Islet of Langerhans (tissue), 1 donor: Measurements from ENCODE around the gene DHRS12.

ENCODE experiments used
- FAIRE-seq: peaks from one replicate; lab custom pipeline; 2011; peaks lifted over from hg19 to GRCh38; lab: Jason Lieb, UNC

The DHRS12 gene

DNA sequence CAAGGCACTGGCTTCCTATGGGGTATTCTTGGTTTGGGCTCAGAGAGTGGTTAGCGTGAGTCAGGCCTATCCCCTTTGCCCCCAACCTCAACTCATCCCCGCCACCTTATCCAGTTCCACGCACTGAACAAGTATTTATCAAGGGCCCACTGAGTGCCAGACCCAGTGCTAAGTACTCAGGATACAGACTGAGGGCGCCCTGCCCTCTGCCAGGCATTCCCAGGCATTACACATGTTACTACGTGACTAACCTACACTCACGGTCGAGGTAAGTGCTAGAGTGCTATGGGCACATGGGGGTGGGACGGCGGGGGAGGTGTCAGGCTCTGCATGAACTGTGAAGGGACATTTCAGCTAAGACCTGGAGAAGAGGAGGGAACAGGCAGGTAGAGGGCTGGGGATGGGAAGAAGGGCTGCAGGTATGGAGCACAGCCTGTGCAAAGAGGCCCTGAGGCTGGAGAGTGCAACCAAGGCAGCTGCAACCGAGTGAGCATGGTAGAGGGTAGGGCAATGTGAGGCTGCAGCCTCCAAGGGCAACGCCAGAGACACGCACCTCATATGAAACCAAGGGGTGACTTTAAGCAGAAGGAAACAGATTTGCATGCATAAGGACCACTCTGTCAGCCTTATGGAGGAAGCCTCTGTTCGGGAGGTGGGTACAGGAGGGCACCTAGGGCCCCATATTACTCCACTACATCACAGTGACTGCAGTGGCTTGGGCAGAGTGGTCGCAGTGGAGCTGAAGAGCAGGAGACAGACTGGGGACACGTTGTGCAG is 22.5 kb downstream of the DHRS12 start:
- FAIRE-seq: no peak

DNA sequence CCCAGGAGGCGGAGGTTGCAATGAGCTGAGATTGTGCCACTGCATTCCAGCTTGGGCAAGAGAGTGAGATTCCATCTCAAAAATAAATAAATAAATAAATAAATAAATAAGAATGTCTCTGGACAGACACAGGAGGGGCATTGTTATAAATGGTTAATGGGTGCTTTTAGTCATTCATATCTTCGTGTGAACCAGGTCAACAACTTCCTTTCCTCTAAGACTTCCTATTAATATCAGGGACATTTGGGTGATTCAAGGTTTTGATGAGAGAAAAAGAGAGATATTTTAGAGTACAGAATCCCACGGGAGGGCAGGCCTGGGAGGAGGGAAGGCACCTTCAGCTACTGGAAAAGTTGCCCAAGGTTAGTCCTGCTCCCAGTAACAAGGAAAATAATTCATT is 23.9 kb downstream of the DHRS12 start:
- FAIRE-seq: no peak

- FAIRE-seq: no peak
Observed at GRCh38 chr13:51778392-51778791, 25.6 kb downstream of the DHRS12 start.

- no peak for FAIRE-seq
Observed at GRCh38 chr13:51777921-51778320, 26.0 kb downstream of the DHRS12 start.

GRCh38 chr13:51776179-51776578 is 27.8 kb downstream of the DHRS12 start:
- no peak for FAIRE-seq

DNA sequence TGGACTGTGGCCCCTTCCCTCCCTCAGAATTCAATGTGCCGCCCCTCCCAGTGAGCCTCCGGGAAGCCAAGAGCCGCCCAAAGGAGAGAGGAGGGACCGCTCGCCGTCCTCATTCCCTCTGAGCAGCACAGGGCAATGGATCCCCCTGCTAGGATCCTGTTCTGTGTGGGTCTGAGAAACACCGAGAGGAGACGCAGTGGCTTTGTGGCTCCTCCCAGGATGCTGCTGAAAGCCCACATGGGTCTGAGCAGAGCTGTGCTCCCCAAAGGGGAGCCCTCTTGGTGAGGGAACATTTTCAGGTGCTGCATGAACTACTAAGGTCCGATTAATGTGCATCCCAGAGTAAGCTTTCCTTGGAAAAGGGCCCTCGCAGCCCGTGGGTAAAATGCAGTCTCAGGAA is 30.4 kb downstream of the DHRS12 start:
- no peak for FAIRE-seq

DNA sequence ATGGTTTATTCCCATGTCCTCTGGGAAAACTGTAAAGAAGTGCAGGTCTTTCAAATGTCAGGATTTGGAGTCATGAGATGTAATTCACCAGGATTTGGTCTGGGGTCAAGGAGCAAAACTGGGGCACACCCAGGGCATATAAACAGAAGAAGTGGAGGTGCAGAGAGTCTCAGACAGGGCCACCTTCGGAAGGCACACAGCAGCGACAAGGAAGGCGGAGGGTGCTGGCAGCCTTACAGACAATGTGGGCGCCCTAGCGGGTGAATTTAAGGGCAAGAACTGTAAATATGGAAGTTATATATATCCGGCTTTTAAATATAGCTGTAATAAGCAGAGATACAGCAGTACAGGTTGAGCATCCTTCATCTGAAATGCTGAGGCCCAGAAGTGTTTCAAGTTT is 31.2 kb downstream of the DHRS12 start:
- FAIRE-seq: no peak

- no peak for FAIRE-seq
Observed at GRCh38 chr13:51772105-51772455, 31.9 kb downstream of the DHRS12 start.

DNA sequence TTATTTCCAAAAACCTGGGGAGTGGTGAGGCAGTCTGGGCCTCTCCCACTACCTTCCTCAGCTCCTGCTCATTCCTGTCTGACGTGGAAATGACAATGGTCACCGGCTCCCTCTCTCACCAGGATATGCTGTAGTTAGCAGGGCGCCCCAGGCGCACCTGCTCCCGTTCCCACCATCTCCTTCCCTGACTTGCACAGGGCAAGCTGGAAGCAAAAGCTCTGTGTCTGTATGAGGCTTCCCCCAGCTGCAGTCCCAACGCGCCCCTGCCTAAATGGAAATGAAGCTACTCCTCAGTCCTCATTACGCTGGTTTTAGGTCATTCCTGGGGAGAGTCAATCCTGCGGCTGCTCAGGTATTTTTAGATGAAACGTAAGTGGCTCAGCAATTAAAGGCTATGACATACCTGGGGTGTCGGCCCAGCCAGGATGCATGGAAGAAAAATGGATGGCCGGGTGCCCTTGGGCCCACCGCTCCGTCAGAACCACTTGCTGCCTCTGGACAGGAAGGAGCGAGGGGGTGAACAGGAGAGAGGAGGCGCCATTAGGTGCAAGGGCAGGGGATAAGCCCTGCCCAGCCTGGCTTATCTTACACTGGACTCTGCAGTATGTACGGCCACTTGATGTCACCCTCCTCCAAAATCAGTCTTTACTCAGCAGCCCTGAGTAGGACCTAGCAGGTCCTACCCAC is 32.4 kb downstream of the DHRS12 start:
- no peak for FAIRE-seq

DNA sequence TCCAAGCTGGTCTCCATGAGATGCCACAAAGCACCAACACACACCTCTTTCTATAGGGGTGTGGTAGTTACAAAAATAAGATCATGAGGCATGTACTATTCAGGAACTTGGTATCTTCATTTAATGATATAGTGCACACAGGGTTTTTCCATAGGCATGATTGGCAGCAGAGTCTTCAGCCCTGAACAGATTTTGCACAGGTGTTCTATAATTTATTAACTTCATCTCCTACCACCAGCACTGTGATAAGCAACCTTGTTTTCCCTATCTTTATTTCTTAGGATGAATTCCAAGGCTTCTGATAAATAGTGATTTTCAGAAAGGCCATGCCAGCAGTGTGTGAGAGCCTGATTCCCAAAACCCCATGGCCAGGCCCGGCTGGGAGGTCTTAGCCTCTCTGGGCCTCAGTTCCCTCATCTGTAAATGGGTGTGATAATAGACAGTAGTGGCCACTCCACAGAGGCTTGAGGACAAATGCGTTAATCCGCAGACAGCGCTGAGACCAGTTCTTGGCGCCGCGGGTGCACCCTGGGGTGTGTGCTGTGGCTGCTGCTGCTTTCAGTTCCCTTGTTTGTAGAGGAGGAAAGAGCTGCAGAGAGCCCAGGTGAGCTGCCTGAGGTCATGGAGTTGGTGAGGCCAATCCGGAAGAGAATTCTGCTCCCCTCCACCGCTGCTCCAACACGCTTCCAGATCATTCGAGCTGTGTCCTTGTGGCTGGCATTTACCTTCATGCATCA is 33.1 kb downstream of the DHRS12 start:
- no peak for FAIRE-seq

DNA sequence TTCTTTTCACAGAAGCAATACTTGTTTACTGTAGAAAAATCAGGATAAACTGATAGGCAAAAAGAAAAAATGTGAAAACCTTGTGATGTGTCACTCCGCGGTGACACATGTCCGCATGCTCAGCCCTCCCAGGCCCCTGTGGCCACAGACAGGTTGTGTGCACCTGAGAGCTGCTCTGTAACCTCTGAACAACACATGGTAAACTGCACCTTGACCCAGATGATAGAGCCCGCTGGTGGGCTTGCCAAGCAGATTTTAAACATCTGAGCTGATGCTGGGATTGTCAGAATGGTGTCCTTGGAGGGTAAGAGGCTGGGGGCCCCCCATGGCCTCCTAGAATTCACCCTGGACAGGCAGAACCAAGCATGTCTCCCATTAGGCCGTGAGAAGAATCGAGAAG is 33.8 kb downstream of the DHRS12 start:
- no peak for FAIRE-seq

DNA sequence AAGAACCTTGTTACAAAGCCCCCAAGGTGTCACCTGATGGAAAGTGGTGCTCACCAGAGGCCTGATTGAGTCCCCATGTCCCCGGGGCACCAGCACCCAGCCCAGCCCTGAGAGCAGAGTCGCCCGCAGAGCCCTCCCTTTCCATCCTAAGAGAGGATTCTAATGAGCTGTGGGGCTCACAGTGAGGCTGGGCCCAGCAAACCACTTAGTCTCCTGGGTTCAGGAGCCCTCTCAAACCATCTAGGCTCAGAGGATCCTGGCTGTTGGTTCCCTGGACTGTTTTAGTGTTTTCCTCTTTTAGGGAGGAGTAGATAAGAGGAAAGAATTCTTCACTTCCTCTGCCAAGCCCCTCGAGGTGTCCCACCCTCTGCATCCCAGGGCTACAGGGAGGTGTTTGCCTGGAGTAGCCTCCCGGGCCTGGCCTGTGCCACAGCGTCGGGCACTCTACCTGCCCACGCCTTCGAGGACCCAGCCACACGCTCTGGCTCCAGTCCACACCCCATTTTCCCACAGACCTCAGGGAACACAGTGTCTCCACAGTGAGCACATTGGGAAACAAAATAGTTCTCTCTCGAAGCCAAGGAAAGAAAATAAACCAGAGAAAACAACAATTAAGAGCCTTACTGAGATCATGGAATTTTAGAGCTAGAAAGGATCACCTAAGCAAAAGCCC is 34.4 kb downstream of the DHRS12 start:
- no peak for FAIRE-seq

DNA sequence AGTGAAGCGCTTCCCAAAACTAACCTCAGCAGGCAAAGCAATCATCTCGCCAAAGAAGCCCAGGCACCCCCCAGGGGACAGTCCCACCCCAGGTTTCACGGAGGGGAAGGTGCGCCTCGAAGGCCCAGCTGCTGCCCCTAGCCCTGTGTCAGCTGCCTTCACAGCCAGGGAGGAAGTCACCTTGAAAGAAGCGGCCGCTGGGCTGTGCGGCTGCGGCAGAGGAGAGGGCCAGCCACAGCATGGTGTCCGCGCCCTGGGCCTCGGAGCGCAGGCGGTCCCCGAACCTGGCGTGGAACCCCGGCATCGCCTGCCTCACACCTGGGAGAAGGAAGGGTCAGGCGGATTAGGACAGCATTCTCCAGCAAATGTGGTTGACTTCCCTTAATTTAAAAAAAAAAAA is 35.0 kb downstream of the DHRS12 start:
- no peak for FAIRE-seq

DNA sequence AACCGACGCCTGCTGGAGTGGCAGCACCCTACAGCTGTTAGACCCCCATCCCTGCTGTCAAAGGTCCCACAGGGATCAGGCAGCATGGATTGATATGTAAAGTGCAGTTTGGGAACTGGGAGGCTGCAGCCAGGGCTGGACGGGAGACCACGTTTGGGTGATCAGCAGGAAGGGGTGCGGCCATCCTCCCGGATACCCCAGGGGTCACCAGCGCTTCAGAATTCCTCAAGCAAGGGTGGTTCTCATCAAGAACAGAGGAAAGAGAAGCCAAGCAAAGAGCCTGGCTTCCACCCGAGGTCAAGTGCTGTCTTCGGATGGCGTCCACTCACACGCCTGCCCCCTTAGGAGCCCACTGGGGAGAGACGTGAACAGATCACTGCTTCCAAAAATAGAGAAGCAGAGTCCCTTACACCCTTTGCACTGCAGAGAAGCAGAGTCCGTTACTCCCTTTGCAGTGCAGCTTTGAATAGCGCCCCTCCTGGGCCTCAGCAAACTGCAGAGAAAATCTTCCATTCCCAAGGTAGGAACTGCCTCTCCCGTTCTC is 35.5 kb downstream of the DHRS12 start:
- no peak for FAIRE-seq

GRCh38 chr13:51767100-51767499 is 36.9 kb downstream of the DHRS12 start:
- FAIRE-seq: no peak

- FAIRE-seq: peak; percentile 77
Observed at GRCh38 chr13:51765142-51765515, 38.8 kb downstream of the DHRS12 start.

GRCh38 chr13:51764184-51765141 is 39.5 kb downstream of the DHRS12 start:
- FAIRE-seq: peak; percentile 56

GRCh38 chr13:51763486-51763885 is 40.5 kb downstream of the DHRS12 start:
- FAIRE-seq: no peak

- no peak for FAIRE-seq
Observed at GRCh38 chr13:51761643-51762350, 42.2 kb downstream of the DHRS12 start.

DNA sequence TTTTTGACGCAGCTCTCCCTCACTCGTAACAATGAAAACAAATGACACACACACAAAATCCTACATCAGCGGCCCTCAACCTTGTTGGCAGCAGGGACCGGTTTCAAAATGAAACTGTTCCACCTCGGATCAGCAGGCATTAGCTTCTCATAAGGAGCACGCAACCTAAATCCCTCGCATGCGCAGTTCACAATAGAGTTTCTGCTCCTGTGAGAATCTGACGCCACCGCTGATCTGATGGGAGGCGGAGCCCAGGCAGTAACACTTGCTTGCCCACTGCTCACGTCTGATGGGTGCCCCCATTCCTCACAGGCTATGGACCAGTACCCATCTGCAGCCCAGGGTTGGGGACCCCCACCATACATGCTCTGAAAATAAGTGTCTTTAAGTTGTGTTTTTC is 43.4 kb downstream of the DHRS12 start:
- FAIRE-seq: no peak

DNA sequence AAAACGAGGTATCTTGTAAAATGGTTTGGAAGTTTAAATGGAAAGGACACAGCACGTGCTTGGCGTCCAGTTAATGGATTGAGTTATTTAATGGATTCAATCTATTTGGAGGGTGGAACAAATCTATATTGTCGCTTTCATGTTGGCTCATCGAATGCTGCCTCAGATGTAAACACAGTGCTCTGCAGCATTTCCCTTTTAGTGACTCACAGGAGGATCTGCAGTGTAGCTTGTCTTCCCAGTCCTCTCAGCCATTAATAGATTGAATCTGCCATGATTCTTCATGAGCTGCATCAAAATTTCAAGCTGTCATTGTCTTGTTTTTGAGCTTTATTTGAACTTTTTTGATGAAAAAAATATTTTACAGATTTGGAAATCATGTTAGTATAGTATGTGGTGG is 44.7 kb downstream of the DHRS12 start:
- FAIRE-seq: no peak
